ENCODE results near the gene PIGBOS1.

DNA sequence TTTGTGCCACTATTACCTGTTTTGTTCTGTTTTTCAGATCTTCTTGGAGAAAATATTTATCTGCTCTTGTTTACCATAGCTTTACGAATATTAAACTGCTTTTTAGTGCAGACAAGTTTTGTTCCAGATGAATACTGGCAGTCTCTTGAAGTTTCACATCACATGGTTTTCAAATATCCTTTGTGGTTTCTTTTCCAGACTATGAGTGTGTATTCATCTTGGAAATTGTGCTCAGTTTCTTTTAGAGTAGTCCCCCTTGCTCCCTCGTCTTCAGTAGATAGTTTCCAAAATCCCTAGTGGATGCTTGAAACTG lies 1.3 kb upstream of the PIGBOS1 start:
- no peak for TF ChIP-seq U2AF1 (optimal IDR thresholded peaks at IDR 0.05; ENCODE audit: low read depth, low read length)
- TF ChIP-seq FOXP1 (CRISPR knock-in tag; IDR thresholded peaks at IDR 0.05), result no peak
- TF ChIP-seq, protein P1, sequence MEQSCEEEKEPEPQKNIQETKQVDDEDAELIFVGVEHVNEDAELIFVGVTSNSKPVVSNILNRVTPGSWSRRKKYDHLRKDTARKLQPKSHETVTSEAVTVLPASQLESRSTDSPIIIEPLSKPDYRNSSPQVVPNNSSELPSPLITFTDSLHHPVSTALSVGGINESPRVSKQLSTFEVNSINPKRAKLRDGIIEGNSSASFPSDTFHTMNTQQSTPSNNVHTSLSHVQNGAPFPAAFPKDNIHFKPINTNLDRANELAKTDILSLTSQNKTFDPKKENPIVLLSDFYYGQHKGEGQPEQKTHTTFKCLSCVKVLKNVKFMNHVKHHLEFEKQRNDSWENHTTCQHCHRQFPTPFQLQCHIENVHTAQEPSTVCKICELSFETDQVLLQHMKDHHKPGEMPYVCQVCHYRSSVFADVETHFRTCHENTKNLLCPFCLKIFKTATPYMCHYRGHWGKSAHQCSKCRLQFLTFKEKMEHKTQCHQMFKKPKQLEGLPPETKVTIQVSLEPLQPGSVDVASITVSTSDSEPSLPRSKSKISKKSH (CRISPR knock-in tag; IDR thresholded peaks at IDR 0.05), result no peak
- no peak for TF ChIP-seq NFRKB (IDR thresholded peaks at IDR 0.05; ENCODE audit: low read depth)
- TF ChIP-seq FOS (IDR thresholded peaks at IDR 0.05; ENCODE audit: extremely low read depth, insufficient read length), result no peak
- no peak for TF ChIP-seq EP400 (IDR thresholded peaks at IDR 0.05)
- TF ChIP-seq, protein P2, sequence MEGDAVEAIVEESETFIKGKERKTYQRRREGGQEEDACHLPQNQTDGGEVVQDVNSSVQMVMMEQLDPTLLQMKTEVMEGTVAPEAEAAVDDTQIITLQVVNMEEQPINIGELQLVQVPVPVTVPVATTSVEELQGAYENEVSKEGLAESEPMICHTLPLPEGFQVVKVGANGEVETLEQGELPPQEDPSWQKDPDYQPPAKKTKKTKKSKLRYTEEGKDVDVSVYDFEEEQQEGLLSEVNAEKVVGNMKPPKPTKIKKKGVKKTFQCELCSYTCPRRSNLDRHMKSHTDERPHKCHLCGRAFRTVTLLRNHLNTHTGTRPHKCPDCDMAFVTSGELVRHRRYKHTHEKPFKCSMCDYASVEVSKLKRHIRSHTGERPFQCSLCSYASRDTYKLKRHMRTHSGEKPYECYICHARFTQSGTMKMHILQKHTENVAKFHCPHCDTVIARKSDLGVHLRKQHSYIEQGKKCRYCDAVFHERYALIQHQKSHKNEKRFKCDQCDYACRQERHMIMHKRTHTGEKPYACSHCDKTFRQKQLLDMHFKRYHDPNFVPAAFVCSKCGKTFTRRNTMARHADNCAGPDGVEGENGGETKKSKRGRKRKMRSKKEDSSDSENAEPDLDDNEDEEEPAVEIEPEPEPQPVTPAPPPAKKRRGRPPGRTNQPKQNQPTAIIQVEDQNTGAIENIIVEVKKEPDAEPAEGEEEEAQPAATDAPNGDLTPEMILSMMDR (IDR thresholded peaks at IDR 0.05 in 2 of 3, conservative IDR thresholded peaks at IDR 0.05 in 1 of 3; ENCODE audit: insufficient read depth in 2 of 3, low read depth in 1 of 3, low read length in 3 of 3), result no peak
- no peak for TF ChIP-seq TAF1 (IDR thresholded peaks at IDR 0.05; ENCODE audit: control insufficient read depth, extremely low read depth, insufficient read depth, low read length, severe bottlenecking)
- TF ChIP-seq EP300 (IDR thresholded peaks at IDR 0.05; ENCODE audit: low read length), result no peak
